ENCODE results near the gene UBE2D3.

DNA sequence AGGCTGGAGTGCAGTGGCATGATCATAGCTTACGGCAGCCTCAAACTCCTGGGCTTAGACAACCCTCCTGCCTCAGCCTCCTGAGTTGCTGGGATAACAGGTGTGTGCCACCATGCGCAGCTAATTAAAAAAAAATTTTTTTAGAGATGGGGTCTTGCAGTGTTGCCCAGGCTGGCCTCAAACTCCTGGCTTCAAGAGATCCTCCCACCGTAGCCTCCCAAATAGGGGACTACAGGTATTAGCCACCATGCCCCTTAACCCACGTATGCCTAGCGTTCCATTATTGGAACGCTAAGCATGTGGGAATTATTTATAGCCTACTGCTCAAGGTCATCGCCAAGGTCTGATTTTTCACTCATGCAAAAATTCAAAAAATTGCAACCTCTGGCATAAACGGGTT is 20.3 kb upstream of the UBE2D3 start:
- no peak for TF ChIP-seq POLR2A (IDR thresholded peaks at IDR 0.05)
- TF ChIP-seq, protein P1, sequence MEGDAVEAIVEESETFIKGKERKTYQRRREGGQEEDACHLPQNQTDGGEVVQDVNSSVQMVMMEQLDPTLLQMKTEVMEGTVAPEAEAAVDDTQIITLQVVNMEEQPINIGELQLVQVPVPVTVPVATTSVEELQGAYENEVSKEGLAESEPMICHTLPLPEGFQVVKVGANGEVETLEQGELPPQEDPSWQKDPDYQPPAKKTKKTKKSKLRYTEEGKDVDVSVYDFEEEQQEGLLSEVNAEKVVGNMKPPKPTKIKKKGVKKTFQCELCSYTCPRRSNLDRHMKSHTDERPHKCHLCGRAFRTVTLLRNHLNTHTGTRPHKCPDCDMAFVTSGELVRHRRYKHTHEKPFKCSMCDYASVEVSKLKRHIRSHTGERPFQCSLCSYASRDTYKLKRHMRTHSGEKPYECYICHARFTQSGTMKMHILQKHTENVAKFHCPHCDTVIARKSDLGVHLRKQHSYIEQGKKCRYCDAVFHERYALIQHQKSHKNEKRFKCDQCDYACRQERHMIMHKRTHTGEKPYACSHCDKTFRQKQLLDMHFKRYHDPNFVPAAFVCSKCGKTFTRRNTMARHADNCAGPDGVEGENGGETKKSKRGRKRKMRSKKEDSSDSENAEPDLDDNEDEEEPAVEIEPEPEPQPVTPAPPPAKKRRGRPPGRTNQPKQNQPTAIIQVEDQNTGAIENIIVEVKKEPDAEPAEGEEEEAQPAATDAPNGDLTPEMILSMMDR (IDR thresholded peaks at IDR 0.05): no peak

Measured in suprapubic skin (tissue), 3 donors.